Measurements from ENCODE around the gene NCAN. TPM values are rescaled to one million over a fixed set of nuclear protein-coding genes. Genes with fewer than 3 reads are reported as not detected.

The NCAN gene
- total and polyA plus RNA-seq, 2 of the 4 experiments (the other 2 are of a cell fraction), result not detected

DNA sequence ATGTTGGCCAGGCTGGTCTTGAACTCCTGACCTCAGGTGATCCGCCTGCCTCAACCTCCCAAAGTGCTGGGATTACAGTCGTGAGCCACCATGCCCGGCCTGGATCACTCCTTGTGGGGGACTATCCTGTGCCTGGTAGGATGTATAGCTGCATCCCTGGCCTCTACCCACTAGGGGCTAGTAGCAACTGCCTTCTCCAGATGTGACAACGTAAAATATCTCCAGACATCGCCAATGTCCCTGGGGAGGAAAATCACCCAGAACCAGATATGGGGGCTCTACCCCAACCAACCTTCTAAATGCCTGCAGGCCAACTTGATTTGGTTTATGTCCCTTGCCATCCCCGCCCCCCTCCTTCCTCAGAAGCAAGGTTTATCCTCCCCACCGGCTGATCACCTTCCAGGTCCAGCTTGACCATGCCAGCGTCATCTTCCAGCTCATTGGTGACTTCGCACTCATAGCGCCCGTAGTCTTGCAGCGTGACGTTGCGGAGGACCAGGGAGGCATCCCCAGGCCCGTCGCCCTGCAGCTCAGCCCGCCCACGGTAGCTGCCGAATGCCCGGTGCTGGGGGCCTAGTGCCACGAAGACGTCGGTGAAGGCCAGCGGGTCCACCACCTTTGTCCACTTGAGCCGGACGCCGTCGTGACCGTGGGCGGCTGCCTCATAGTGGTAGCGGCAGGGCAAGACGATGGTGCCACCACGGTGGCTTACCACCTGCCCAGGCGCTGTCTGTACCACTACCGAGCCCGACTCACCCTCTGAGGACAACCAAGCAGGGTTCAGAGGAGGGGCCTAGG is 48.9 kb downstream of the NCAN start:
- Histone ChIP-seq H3K4me3 (ENCODE audit: insufficient read depth, low read depth, low read length) (no peak overlapping the region), H4K91ac (ENCODE audit: insufficient read depth, low read depth, low read length) (no peak overlapping the region), H3K18ac (ENCODE audit: low read depth, low read length) (no peak overlapping the region), H4K5ac (ENCODE audit: low read depth, low read length) (no peak overlapping the region), H3K56ac (ENCODE audit: extremely low read depth, insufficient read depth, low read length) (no peak overlapping the region; the same call in 1 of the 2 replicates), H2AK9ac (replicated peaks; ENCODE audit: low read depth, low read length, poor library complexity) (no peak overlapping the region), H3K4me1 (ENCODE audit: control insufficient read depth, insufficient read depth, low read length) (0 out of 2 replicates have a peak, but pooled peaks cover 2% of the 10 kb centered on the region), H3K4ac (ENCODE audit: low read depth, low read length) (no peak overlapping the region), H3K9ac (ENCODE audit: low read depth, low read length) (no peak overlapping the region), H3K4me2 (ENCODE audit: low read depth, low read length) (no peak overlapping the region), H2AK5ac (ENCODE audit: low read depth, low read length) (no peak overlapping the region), H3K9me1 (ENCODE audit: insufficient read depth, low read length) (no peaks in the 10 kb centered on the region), H4K20me1 (ENCODE audit: insufficient read depth, low read length) (no peaks in the 10 kb centered on the region), H2AFZ (replicated peaks; ENCODE audit: low read length, poor library complexity) (no peak overlapping the region), H3K23ac (ENCODE audit: low read depth, low read length) (no peak overlapping the region), H2BK20ac (ENCODE audit: low read depth, low read length) (no peak overlapping the region), H3K9me3 (ENCODE audit: control insufficient read depth, insufficient read depth, low read length) (peaks cover 4% of the 10 kb centered on the region), H3K36me3 (ENCODE audit: control insufficient read depth, insufficient read depth, low read length) (no peaks in the 10 kb centered on the region), H2BK5ac (ENCODE audit: low read depth, low read length, poor library complexity, severe bottlenecking) (no peak overlapping the region), H3K27me3 (ENCODE audit: control insufficient read depth, insufficient read depth, low read length) (peaks cover 49% of the 10 kb centered on the region), H2BK120ac (ENCODE audit: low read depth, low read length) (no peak overlapping the region), H2BK15ac (ENCODE audit: low read depth, low read length) (no peak overlapping the region), H3K27ac (ENCODE audit: insufficient read depth, low read length) (no peak overlapping the region), H3K14ac (replicated peaks; ENCODE audit: low read depth, low read length) (no peak overlapping the region), H3K79me1 (ENCODE audit: low read depth in 1 of 2, low read length in 2 of 2) (no peaks in the 10 kb centered on the region), H4K8ac (ENCODE audit: low read depth in 2 of 2, low read length in 2 of 2) (no peak overlapping the region)
- dilution Hi-C loops (cut with HindIII; ENCODE audit: low sequenced_read_pairs, unreplicated experiment) (no loop called here), in situ Hi-C loops (cut with MboI; ENCODE audit: low sequenced_read_pairs) (no loop called here), intact Hi-C loops (cut with micrococcal nuclease) (no loop called here)
- ChIA-PET POLR2A (ENCODE audit: unreplicated experiment) (no interaction called here), CTCF (no interaction called here)
- TF ChIP-seq MAZ (IDR thresholded peaks at IDR 0.05; ENCODE audit: borderline replicate concordance, low read depth, low read length), result no peak
- no peak for TF ChIP-seq RFX5 (IDR thresholded peaks at IDR 0.05; ENCODE audit: low read depth, low read length)
- TF ChIP-seq, protein P1, sequence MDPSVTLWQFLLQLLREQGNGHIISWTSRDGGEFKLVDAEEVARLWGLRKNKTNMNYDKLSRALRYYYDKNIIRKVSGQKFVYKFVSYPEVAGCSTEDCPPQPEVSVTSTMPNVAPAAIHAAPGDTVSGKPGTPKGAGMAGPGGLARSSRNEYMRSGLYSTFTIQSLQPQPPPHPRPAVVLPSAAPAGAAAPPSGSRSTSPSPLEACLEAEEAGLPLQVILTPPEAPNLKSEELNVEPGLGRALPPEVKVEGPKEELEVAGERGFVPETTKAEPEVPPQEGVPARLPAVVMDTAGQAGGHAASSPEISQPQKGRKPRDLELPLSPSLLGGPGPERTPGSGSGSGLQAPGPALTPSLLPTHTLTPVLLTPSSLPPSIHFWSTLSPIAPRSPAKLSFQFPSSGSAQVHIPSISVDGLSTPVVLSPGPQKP (IDR thresholded peaks at IDR 0.05; ENCODE audit: borderline replicate concordance, low read depth, low read length), result no peak
- no peak for TF ChIP-seq POLR2A (IDR thresholded peaks at IDR 0.05; ENCODE audit: low read depth, low read length)
- TF ChIP-seq RAD21 (IDR thresholded peaks at IDR 0.05; ENCODE audit: low read length), result no peak
- TF ChIP-seq CHD1 (IDR thresholded peaks at IDR 0.05; ENCODE audit: low read depth, low read length), result no peak
- no peak for TF ChIP-seq RCOR1 (IDR thresholded peaks at IDR 0.05; ENCODE audit: insufficient replicate concordance, low read length)
- WGBS, 2 experiments (ENCODE audit: extremely low coverage in 2 of 2, insufficient read length in 1 of 2), result 53% methylated on average over 32 of the region's 36 CpGs; no CpG with 5 or more reads in 1 of the 2 experiments
- BruUV-seq (replicated peaks), result no TSS peak
- ATAC-seq (ENCODE audit: low read depth), result no peak
- no peak for DNase-seq
